ENCODE data around the gene TLN1.

GRCh38 chr9:35755071-35755470 lies 23.1 kb upstream of the TLN1 start:
- TF ChIP-seq ESRRA (CRISPR knock-in tag; IDR thresholded peaks at IDR 0.05; ENCODE audit: borderline replicate concordance) (no peak), CTCF (IDR thresholded peaks at IDR 0.05) (no peak), TCF7 (CRISPR knock-in tag; IDR thresholded peaks at IDR 0.05; ENCODE audit: low read depth) (no peak), GABPB1 (CRISPR knock-in tag; IDR thresholded peaks at IDR 0.05) (no peak), USF2 (CRISPR knock-in tag; IDR thresholded peaks at IDR 0.05) (no peak), ZNF232 (CRISPR knock-in tag; IDR thresholded peaks at IDR 0.05) (no peak), FOXJ3 (CRISPR knock-in tag; IDR thresholded peaks at IDR 0.05; ENCODE audit: borderline replicate concordance) (no peak), FOXP4 (CRISPR knock-in tag; IDR thresholded peaks at IDR 0.05) (no peak)
- TF ChIP-seq, protein P1, sequence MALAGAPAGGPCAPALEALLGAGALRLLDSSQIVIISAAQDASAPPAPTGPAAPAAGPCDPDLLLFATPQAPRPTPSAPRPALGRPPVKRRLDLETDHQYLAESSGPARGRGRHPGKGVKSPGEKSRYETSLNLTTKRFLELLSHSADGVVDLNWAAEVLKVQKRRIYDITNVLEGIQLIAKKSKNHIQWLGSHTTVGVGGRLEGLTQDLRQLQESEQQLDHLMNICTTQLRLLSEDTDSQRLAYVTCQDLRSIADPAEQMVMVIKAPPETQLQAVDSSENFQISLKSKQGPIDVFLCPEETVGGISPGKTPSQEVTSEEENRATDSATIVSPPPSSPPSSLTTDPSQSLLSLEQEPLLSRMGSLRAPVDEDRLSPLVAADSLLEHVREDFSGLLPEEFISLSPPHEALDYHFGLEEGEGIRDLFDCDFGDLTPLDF (CRISPR knock-in tag; IDR thresholded peaks at IDR 0.05) = no peak
- TF ChIP-seq, protein P2, sequence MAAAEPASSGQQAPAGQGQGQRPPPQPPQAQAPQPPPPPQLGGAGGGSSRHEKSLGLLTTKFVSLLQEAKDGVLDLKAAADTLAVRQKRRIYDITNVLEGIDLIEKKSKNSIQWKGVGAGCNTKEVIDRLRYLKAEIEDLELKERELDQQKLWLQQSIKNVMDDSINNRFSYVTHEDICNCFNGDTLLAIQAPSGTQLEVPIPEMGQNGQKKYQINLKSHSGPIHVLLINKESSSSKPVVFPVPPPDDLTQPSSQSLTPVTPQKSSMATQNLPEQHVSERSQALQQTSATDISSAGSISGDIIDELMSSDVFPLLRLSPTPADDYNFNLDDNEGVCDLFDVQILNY (CRISPR knock-in tag; IDR thresholded peaks at IDR 0.05) = no peak

All from WTC11 (cell line).